HepG2 (cell line): ENCODE results near the gene CCL5. TPM values are rescaled to one million over a fixed set of nuclear protein-coding genes. Genes with fewer than 3 reads are reported as not detected.

Experiments used
- ATAC-seq: fragments of 200-7000 bp; cut with Tn5 transposase; 3 replicates; pipeline ENCODE4 v1.9.1; 2020; ENCODE audit warnings: mild to moderate bottlenecking, moderate library complexity
- BruUV-seq: library from RNA; stranded (reverse); fragments of 400-500 nt; replicated peaks from 2 replicates; lab custom pipeline; 2021; lab: Mats Ljungman, UMichigan
- CTCF ChIA-PET: fragments of 300-600 bp; formaldehyde crosslinking; extraction: SDS; loops from one replicate; lab custom pipeline; 2021; ENCODE audit warnings: low total read pairs, inconsistent platforms, low intra/inter-chr PET ratio; lab: Yijun Ruan, JAX
- POLR2A ChIA-PET: fragments of 350-600 bp; sonication (Branson Sonifier 250); formaldehyde crosslinking; loops from one replicate; lab custom pipeline; 2020; ENCODE audit warnings: antibody characterized with exemption, inconsistent platforms; lab: Yijun Ruan, JAX
- DNase-seq: peaks from one replicate; pipeline ENCODE4 v3.0.0-alpha.2; 2015; ENCODE audit warnings: low spot score
- FAIRE-seq: peaks from 3 replicates; lab custom pipeline; 2011; peaks lifted over from hg19 to GRCh38; lab: Jason Lieb, UNC
- H2AFZ ChIP-seq: one replicate; pipeline ENCODE4 v1.6.1; 2011; ENCODE audit warnings: low read length, inconsistent platforms
- H3K27ac ChIP-seq: fragments of 300-600 bp; 3 replicates; pipeline ENCODE4 v1.8.0; 2011; ENCODE audit warnings: mixed run types, mild to moderate bottlenecking, mixed read lengths, low read length, inconsistent platforms; ENCODE audit not compliant: insufficient read depth; ENCODE audit errors: extremely low read length
- H3K27me3 ChIP-seq, 2 experiments: fragments of 200-600 bp in 1 of 2; 2 replicates in 1 of 2; 3 replicates in 1 of 2; pipeline versions ENCODE4 v1.6.0 to v1.8.0; 2011; ENCODE audit warnings: low read length in 2 of 2, mild to moderate bottlenecking in 2 of 2, moderate library complexity in 2 of 2, inconsistent platforms in 1 of 2; ENCODE audit not compliant: insufficient read depth in 2 of 2, control insufficient read depth in 1 of 2
- H3K36me3 ChIP-seq, 2 experiments: fragments of 200-600 bp in 1 of 2; replicated peaks in 1 of 2; 2 replicates in 1 of 2; 3 replicates in 1 of 2; pipeline versions ENCODE4 v1.5.1 to v1.8.0; 2011; ENCODE audit warnings: low read length in 2 of 2, inconsistent platforms in 1 of 2; ENCODE audit not compliant: insufficient read depth in 2 of 2, control insufficient read depth in 1 of 2
- H3K4me1 ChIP-seq: 2 replicates; pipeline ENCODE4 v1.5.1; 2012; ENCODE audit warnings: low read length, inconsistent platforms; ENCODE audit not compliant: insufficient read depth
- H3K4me2 ChIP-seq: 2 replicates; pipeline ENCODE4 v1.6.0; 2011; ENCODE audit warnings: low read depth, low read length, inconsistent platforms
- H3K4me3 ChIP-seq, 3 experiments: fragments of 200-600 bp in 1 of 3; sonication (generic), shearing (Covaris generic) in 1 of 3; replicated peaks in 1 of 3; 2 replicates each; pipeline ENCODE4 v1.5.1; 2011 to 2016; ENCODE audit warnings: low read length in 3 of 3, inconsistent platforms in 2 of 3, low read depth in 2 of 3, mild to moderate bottlenecking in 2 of 3, control low read depth in 1 of 3, mixed read lengths in 1 of 3; ENCODE audit not compliant: insufficient read depth in 1 of 3
- H3K79me2 ChIP-seq: one replicate; pipeline ENCODE4 v1.6.1; 2011; ENCODE audit warnings: low read length, inconsistent platforms; ENCODE audit not compliant: insufficient read depth
- H3K9ac ChIP-seq: 2 replicates; pipeline ENCODE4 v1.6.0; 2011; ENCODE audit warnings: mild to moderate bottlenecking, low read depth, low read length, inconsistent platforms; ENCODE audit not compliant: insufficient read depth
- H3K9me3 ChIP-seq: 2 replicates; pipeline ENCODE4 v1.5.1; 2012; ENCODE audit warnings: mild to moderate bottlenecking, low read length
- H4K20me1 ChIP-seq: 2 replicates; pipeline ENCODE4 v1.6.0; 2011; ENCODE audit warnings: inconsistent platforms, mild to moderate bottlenecking, low read length, moderate library complexity; ENCODE audit not compliant: insufficient read depth
- BCL6 ChIP-seq: IDR thresholded peaks from 2 replicates; pipeline ENCODE4 v1.6.1; 2016; ENCODE audit warnings: missing genetic modification reagents, missing compliant biosample characterization
- CEBPB ChIP-seq: IDR thresholded peaks from 2 replicates; pipeline ENCODE4 v1.6.1; 2011; ENCODE audit warnings: low read depth, low read length, improper control_type of control experiment, borderline replicate concordance
- MAX ChIP-seq: IDR thresholded peaks from 2 replicates; pipeline ENCODE4 v1.6.1; 2012; ENCODE audit warnings: inconsistent platforms
- PAXIP1 ChIP-seq: sonication (generic); formaldehyde crosslinking; conservative IDR thresholded peaks from 2 replicates; pipeline ENCODE4 v1.4.0; 2020; ENCODE audit warnings: mild to moderate bottlenecking, missing genetic modification reagents, moderate library complexity
- PLSCR1 ChIP-seq: sonication (generic); formaldehyde crosslinking; IDR thresholded peaks from 2 replicates; pipeline ENCODE4 v1.5.0; 2020; ENCODE audit warnings: missing genetic modification reagents, mild to moderate bottlenecking, borderline replicate concordance
- RARA ChIP-seq: IDR thresholded peaks from 2 replicates; pipeline ENCODE4 v1.6.1; 2016; ENCODE audit warnings: missing genetic modification reagents, missing compliant biosample characterization
- SKI ChIP-seq: fragments of 450-650 bp; IDR thresholded peaks from one replicate; pipeline ENCODE4 v1.6.1; 2018; ENCODE audit warnings: mild to moderate bottlenecking; ENCODE audit not compliant: partially characterized antibody
- TBL1XR1 ChIP-seq: fragments of 150-350 bp; IDR thresholded peaks from 2 replicates; pipeline ENCODE4 v1.6.1; 2014; ENCODE audit warnings: borderline replicate concordance, low read length; ENCODE audit not compliant: partially characterized antibody
- THRA ChIP-seq: sonication (generic); formaldehyde crosslinking; IDR thresholded peaks from 2 replicates; pipeline ENCODE4 v1.4.0; 2020; ENCODE audit warnings: missing genetic modification reagents, borderline replicate concordance
- ZBTB26 ChIP-seq: IDR thresholded peaks from 2 replicates; pipeline ENCODE4 v1.6.1; 2016; ENCODE audit warnings: missing compliant biosample characterization, missing genetic modification reagents, borderline replicate concordance
- ZFP1 ChIP-seq: IDR thresholded peaks from 2 replicates; pipeline ENCODE4 v1.6.1; 2016
- ZNF30 ChIP-seq: sonication (generic); formaldehyde crosslinking; IDR thresholded peaks from 2 replicates; pipeline ENCODE4 v1.5.0; 2020; ENCODE audit warnings: mild to moderate bottlenecking, missing genetic modification reagents
- ZNF574 ChIP-seq: sonication (generic); formaldehyde crosslinking; IDR thresholded peaks from 2 replicates; pipeline ENCODE4 v1.4.0; 2020; ENCODE audit warnings: missing genetic modification reagents
- WGBS: methylation state at CpG from one replicate; pipeline ENCODE4 v1.1.6; 2017; ENCODE audit warnings: low lambda C conversion rate; 5-methylcytosine and 5-hydroxymethylcytosine counted together
- in situ Hi-C: cut with HindIII; loops from 2 replicates; pipeline ENCODE4 v1.10.0; 2017; ENCODE audit warnings: low pct_unique_long_range_greater_than_20kb; ENCODE audit not compliant: extremely low pct_ligation_motif_present
- intact Hi-C: fragments of 100-400 bp; cut with micrococcal nuclease; formaldehyde crosslinking; loops from one replicate; pipeline ENCODE4 v1.10.0; 2022; ENCODE audit not compliant: unreplicated experiment
- polyA plus RNA-seq, 8 experiments: library from polyadenylated mRNA; depleted of rRNA in 3 of 8; stranded (reverse) in 7 of 8; unstranded in 1 of 8; fragments of >200 nt; fragmentation: Illumina TruSeq in 4 of 8; extraction: Trizol in 4 of 8; gene quantifications; 2 replicates each; pipeline versions ENCODE4 v1.2.1 to v1.2.3, GENCODE V29; 2011 to 2016; ENCODE audit warnings: low read depth in 4 of 8, missing spikeins in 1 of 8, mixed read lengths in 1 of 8; ENCODE audit not compliant: insufficient read depth in 1 of 8
- total RNA-seq, 5 experiments: library from RNA; depleted of rRNA; stranded (reverse); fragments of >200 nt; fragmentation: Illumina TruSeq; extraction: Trizol; gene quantifications; 2 replicates each; pipeline ENCODE4 v1.2.3, GENCODE V29; 2016; ENCODE audit warnings: low read depth in 1 of 5

Gene CCL5
- total and polyA plus RNA-seq, 2 of the 13 experiments (the other 11 are each of a cell fraction or from before 2014, with no cell fraction given): 0.13 to 0.29 TPM

- peaks cover 30% of the 10 kb centered on the region for H3K4me1 ChIP-seq
- in situ Hi-C loops: no loop called here
- H3K9ac ChIP-seq: no peak overlapping the region
- no peaks in the 10 kb centered on the region for H4K20me1 ChIP-seq
- DNase-seq (no peak), FAIRE-seq (no peak), ATAC-seq (peak; percentile 31; the same call in 1 of the 3 replicates)
- no CpG with 5 or more reads among the region's 3 CpGs for WGBS
- CTCF ChIA-PET: no interaction called here
- no peak overlapping the region for H3K27ac ChIP-seq
- no peaks in the 10 kb centered on the region for H3K27me3 ChIP-seq
- no peaks in the 10 kb centered on the region for H3K79me2 ChIP-seq
- no peak overlapping the region for H3K4me3 ChIP-seq
- POLR2A ChIA-PET: no interaction called here
- intact Hi-C loops: no loop called here
- H3K9me3 ChIP-seq: no peaks in the 10 kb centered on the region
- BruUV-seq: no TSS peak
- no peaks in the 10 kb centered on the region for H3K36me3 ChIP-seq
- H2AFZ ChIP-seq: no peak overlapping the region
- H3K4me2 ChIP-seq: no peak overlapping the region
- TF ChIP-seq ZFP1 (CRISPR knock-in tag) (no peak), TBL1XR1 (peak; percentile 90), THRA (peak; percentile 47; the same call in 1 of the 2 replicates), PLSCR1 (CRISPR knock-in tag) (no peak), ZNF30 (CRISPR knock-in tag) (no peak), MAX (no peak), ZNF574 (CRISPR knock-in tag) (no peak), BCL6 (CRISPR knock-in tag) (0 out of 2 replicates have a peak, but pooled peaks have one; percentile 18), ZBTB26 (CRISPR knock-in tag) (no peak), PAXIP1 (CRISPR knock-in tag) (peak; percentile 29), RARA (CRISPR knock-in tag) (peak; percentile 90), CEBPB (peak; percentile 90), SKI (peak; percentile 89)
Observed at GRCh38 chr17:35915153-35915964, 35.2 kb upstream of the CCL5 start.
